NCI-H82 (cell line): ENCODE data around the gene FSTL1.
A peak's percentile ranks its signal among the peaks of the same experiment; 100 is the strongest.

ENCODE experiments used
- DNase-seq: peaks from one replicate; lab custom pipeline; 2025; lab: John Stamatoyannopoulos, UW

Gene FSTL1

GRCh38 chr3:120468635-120469295, 18.0 kb upstream of the FSTL1 start:
- DNase-seq = no peak

GRCh38 chr3:120462409-120462959, 11.7 kb upstream of the FSTL1 start:
- DNase-seq = no peak

- DNase-seq = no peak
Measured at GRCh38 chr3:120461416-120461815, 10.6 kb upstream of the FSTL1 start.

GRCh38 chr3:120460862-120461261, 10.1 kb upstream of the FSTL1 start:
- DNase-seq = no peak

GRCh38 chr3:120460181-120460790, 9.5 kb upstream of the FSTL1 start:
- DNase-seq = no peak

GRCh38 chr3:120459196-120459595, 8.4 kb upstream of the FSTL1 start:
- DNase-seq = no peak

GRCh38 chr3:120457827-120458226, 7.0 kb upstream of the FSTL1 start:
- DNase-seq = no peak

GRCh38 chr3:120454076-120454689, 3.4 kb upstream of the FSTL1 start:
- DNase-seq = no peak

GRCh38 chr3:120452816-120453215, 2.0 kb upstream of the FSTL1 start:
- no peak for DNase-seq

GRCh38 chr3:120451806-120452205, 1.0 kb upstream of the FSTL1 start:
- peak; percentile 39 for DNase-seq

- DNase-seq = no peak
Measured at GRCh38 chr3:120451272-120451761, 525 bp upstream of the FSTL1 start.

GRCh38 chr3:120449701-120450599, 842 bp downstream of the FSTL1 start:
- peak; percentile 58 for DNase-seq

- no peak for DNase-seq
Measured at GRCh38 chr3:120449251-120449650, 1.5 kb downstream of the FSTL1 start.

- no peak for DNase-seq
Measured at GRCh38 chr3:120448756-120449155, 2.0 kb downstream of the FSTL1 start.

- DNase-seq = no peak
Measured at GRCh38 chr3:120446891-120447668, 3.7 kb downstream of the FSTL1 start.

- DNase-seq = no peak
Measured at GRCh38 chr3:120445654-120446053, 5.1 kb downstream of the FSTL1 start.

GRCh38 chr3:120443626-120444123, 7.1 kb downstream of the FSTL1 start:
- peak; percentile 79 for DNase-seq

- peak; percentile 59 for DNase-seq
Measured at GRCh38 chr3:120442975-120443517, 7.7 kb downstream of the FSTL1 start.

- DNase-seq = no peak
Measured at GRCh38 chr3:120441776-120442175, 9.0 kb downstream of the FSTL1 start.

GRCh38 chr3:120440762-120441161, 10.0 kb downstream of the FSTL1 start:
- DNase-seq = no peak
